D341Med (cell line): Measurements from ENCODE around the gene EYS.
"Not testable (repeated sequence)": the region's sequence is repeated elsewhere in the genome, so short reads cannot be mapped to it uniquely, and the experiment has no call there.

Source experiments
- DNase-seq: peaks from one replicate; pipeline ENCODE4 v3.0.0; 2012; ENCODE audit warnings: low spot score

EYS gene

DNA sequence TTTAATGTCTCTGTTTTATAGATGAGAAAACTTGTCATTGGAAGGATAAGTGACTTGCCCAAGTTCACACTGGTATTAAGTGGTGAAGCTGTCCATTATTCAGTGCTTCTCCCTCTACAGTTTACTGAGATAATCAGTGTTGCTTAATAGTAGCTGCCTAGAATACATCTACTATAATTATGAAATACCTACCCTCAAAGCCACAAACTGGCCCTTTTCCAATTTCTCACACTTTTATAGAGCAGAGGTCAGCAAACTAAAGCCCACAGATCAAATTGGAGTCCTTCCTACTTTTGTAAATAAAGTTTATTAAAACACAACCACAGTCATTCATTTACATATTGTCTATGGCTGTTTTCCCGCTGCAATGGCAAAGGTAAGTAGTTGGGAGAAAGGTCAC, 73.5 kb downstream of the EYS start:
- no peak for DNase-seq

DNA sequence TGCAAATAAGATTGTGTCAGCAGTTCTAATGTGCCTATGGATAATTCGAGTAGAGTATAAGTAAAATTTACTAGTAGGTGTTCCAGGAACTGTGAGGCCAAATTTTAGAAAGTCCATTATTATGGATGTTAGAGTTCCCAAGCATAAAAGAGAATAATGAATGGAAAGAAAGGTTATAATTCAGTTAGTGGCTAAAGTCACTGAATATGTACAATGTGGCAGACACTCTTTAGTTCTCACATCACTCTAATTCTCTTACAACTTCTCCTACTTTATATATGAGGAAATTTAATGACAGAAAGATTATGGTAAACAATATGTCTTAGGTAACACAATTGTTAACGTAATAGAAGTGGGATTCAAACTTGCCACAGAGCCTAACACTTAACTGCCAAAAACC, 75.3 kb downstream of the EYS start:
- no peak for DNase-seq

GRCh38 chr6:65627434-65627999, 79.5 kb downstream of the EYS start:
- DNase-seq, result not testable (repeated sequence)

- no peak for DNase-seq
These were observed 80.0 kb downstream of the EYS start for GRCh38 chr6:65627015-65627414.

GRCh38 chr6:65623566-65623965, 83.5 kb downstream of the EYS start:
- no peak for DNase-seq

DNA sequence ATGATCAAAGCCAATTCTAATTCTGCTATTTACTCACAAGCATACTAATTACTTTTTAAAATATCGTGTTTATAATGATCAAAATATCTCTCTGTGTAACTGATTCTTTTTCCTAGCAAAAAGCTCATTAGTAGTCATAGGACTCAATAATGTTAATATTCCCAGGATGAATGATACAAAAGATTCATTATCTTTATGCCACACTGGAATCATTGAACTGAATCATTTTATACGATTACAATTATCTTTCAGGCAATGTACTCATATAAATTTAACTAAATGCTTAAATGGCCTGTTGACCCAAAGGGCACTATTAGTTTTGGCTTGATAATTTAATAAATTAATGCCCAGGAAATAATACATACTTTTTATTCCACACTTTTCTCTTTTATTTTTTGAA, 96.3 kb downstream of the EYS start:
- no peak for DNase-seq

GRCh38 chr6:65595540-65595939, 111.5 kb downstream of the EYS start:
- no peak for DNase-seq

GRCh38 chr6:65570340-65570739, 136.7 kb downstream of the EYS start:
- DNase-seq, result no peak

DNA sequence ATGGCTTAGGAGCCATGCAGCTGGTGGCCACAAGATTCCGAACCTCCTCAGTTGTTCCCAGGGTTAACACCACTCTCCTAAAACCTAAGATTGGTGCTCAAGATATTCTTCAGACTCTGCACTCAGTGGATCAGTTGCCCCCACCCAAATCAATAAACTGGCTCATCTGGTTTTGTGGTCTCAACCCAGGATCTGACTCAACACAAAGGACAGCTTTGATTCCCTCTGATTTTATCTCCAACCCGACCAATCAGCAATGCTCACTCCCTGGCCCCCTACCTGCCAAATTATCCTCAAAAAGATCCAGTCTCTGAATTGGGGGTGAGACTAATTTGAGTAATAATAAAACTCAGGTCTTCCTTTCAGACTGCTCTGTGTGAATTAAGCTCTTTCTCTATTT, 137.5 kb downstream of the EYS start:
- DNase-seq, result no peak

GRCh38 chr6:65569056-65569455, 138.0 kb downstream of the EYS start:
- DNase-seq, result not testable (repeated sequence)

- no peak for DNase-seq
These were observed 140.9 kb downstream of the EYS start for GRCh38 chr6:65566117-65566516.

GRCh38 chr6:65558071-65558470, 149.0 kb downstream of the EYS start:
- no peak for DNase-seq

- DNase-seq, result no peak
These were observed 149.8 kb downstream of the EYS start for GRCh38 chr6:65557224-65557623.

DNA sequence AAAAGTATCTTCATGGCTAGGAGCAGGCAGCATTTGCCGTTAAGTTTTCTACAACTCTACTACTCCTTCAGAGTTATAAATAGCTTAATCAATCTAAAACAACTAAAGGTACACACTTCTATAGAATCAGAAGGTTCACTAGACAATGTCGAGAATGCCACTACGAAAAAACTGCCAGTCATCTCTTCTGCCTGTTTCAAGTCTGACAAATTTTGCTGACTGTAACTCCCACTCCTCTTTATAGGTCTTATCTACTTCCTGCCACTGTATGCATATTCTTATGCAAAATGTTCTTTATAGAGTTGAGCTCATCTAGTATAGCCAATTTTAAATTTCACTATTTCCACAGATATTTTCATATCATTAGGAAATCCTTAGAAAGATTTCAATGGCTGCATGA, 160.1 kb downstream of the EYS start:
- DNase-seq, result no peak

- DNase-seq, result no peak
These were observed 161.1 kb downstream of the EYS start for GRCh38 chr6:65545920-65546319.

DNA sequence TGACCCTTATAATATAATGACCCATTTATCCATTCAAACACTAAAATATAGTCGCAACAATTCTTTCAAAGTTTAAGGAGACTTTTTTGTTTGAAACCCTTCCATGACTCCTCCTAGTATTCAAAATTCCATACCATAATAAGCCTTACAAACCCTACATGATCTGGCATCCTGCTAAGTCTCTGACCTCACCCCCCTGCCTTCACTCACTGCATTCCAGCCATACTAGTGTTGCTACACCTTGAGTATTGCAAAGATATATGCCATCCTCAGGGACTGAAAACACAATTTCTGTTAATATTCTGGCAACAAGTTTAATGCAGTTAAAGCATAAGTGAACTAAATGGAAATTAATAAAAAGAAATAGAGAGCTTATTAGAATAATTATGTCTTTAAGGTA, 168.4 kb downstream of the EYS start:
- no peak for DNase-seq

DNA sequence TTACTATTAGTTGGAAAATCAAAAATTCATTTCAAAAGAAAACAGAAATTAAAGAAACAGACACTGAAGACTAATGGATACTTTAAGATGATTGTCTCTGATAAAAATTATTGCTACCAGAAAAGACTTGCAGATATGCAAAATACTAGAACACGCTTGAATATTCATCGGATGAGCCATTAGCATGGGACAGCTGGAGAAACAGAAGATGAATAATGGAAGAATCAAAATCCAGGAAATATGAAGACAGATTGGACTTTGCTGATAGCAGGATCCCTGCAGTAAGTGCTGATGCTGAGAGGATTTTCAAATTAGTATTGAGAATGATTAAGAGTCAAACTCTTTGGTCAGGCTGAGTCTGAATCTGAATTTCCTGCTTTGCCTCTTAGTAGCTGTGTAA, 169.4 kb downstream of the EYS start:
- DNase-seq, result no peak

GRCh38 chr6:65531533-65531932, 175.5 kb downstream of the EYS start:
- peak; percentile 21 for DNase-seq

GRCh38 chr6:65524232-65524631, 182.8 kb downstream of the EYS start:
- DNase-seq, result no peak

- DNase-seq, result no peak
These were observed 201.3 kb downstream of the EYS start for GRCh38 chr6:65505736-65506135.

GRCh38 chr6:65501045-65501444, 206.0 kb downstream of the EYS start:
- DNase-seq, result no peak

- not testable (repeated sequence) for DNase-seq
These were observed 223.4 kb downstream of the EYS start for GRCh38 chr6:65483652-65484051.

- no peak for DNase-seq
These were observed 237.4 kb downstream of the EYS start for GRCh38 chr6:65469650-65470049.

- no peak for DNase-seq
These were observed 238.7 kb downstream of the EYS start for GRCh38 chr6:65468307-65468706.

DNA sequence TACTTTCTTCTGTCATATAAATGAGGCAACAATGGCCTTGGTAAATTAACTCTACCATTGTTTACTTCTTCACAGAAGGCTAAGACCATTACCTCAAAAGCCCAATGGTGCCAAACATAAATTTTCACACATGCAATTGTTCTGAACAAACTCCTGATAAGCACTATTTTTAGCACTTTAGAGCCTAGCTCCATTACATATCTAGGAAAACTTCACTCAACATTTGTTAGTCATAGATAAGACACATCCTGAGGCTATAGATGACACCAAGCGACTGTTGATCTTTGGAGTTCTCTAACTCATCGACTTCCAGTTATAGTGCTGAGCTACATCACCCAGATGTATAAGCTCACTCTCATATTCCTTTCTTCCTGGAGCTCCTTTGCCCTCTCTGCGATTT, 245.9 kb downstream of the EYS start:
- DNase-seq, result no peak
